Measurements from ENCODE around the gene MYEOV.

DNA sequence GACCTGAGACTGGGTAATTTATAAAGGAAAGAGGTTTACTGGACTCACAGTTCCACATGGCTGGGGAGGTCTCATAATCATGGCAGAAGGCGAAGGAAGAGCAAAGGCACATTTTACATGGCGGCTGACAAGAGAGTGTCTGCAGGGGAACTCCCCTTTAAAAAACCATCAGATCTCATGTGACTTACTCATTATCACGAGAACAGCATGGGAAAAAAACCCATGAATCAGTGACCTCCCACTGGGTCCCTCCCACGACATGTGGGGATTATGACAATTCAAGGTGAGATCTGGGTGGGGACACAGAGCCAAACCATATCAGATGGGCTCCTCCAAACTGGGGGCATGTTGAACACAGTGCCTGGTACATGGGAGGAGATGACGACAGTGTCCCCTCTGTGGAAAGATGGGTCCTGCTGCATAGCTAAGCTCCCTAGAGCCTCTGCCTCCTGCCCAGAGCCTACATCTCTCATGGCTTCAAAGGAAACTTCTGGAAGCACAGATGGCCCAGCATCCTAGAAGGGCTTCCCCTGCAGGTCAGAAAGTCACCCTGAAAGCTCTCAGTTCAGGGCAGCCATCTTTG is 46.1 kb downstream of the MYEOV start:
- TF ChIP-seq JUND (IDR thresholded peaks at IDR 0.05; ENCODE audit: borderline replicate concordance, low read depth, low read length): no peak
- no peak for TF ChIP-seq JUND (tag; IDR thresholded peaks at IDR 0.05; ENCODE audit: borderline replicate concordance, low read depth, low read length)
- no peak for TF ChIP-seq ETV6 (IDR thresholded peaks at IDR 0.05; ENCODE audit: borderline replicate concordance in 1 of 2, low read depth in 2 of 2, low read length in 1 of 2)
- TF ChIP-seq ETV6 (CRISPR knock-in tag; IDR thresholded peaks at IDR 0.05; ENCODE audit: borderline replicate concordance): no peak
- TF ChIP-seq POLR2A (conservative IDR thresholded peaks at IDR 0.05): no peak
- TF ChIP-seq MYC (IDR thresholded peaks at IDR 0.05; ENCODE audit: low read depth, low read length): no peak
- no peak for TF ChIP-seq MYC (CRISPR knock-in tag; IDR thresholded peaks at IDR 0.05; ENCODE audit: borderline replicate concordance, low read depth)
- TF ChIP-seq, protein P1, sequence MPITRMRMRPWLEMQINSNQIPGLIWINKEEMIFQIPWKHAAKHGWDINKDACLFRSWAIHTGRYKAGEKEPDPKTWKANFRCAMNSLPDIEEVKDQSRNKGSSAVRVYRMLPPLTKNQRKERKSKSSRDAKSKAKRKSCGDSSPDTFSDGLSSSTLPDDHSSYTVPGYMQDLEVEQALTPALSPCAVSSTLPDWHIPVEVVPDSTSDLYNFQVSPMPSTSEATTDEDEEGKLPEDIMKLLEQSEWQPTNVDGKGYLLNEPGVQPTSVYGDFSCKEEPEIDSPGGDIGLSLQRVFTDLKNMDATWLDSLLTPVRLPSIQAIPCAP (CRISPR knock-in tag; IDR thresholded peaks at IDR 0.05; ENCODE audit: borderline replicate concordance): no peak
- no peak for TF ChIP-seq ESRRA (IDR thresholded peaks at IDR 0.05; ENCODE audit: borderline replicate concordance, low read depth)
- TF ChIP-seq, protein P2, sequence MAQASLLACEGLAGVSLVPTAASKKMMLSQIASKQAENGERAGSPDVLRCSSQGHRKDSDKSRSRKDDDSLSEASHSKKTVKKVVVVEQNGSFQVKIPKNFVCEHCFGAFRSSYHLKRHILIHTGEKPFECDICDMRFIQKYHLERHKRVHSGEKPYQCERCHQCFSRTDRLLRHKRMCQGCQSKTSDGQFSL (CRISPR knock-in tag; IDR thresholded peaks at IDR 0.05): no peak
- TF ChIP-seq, protein P2 (tag; IDR thresholded peaks at IDR 0.05): no peak
- TF ChIP-seq, protein P3, sequence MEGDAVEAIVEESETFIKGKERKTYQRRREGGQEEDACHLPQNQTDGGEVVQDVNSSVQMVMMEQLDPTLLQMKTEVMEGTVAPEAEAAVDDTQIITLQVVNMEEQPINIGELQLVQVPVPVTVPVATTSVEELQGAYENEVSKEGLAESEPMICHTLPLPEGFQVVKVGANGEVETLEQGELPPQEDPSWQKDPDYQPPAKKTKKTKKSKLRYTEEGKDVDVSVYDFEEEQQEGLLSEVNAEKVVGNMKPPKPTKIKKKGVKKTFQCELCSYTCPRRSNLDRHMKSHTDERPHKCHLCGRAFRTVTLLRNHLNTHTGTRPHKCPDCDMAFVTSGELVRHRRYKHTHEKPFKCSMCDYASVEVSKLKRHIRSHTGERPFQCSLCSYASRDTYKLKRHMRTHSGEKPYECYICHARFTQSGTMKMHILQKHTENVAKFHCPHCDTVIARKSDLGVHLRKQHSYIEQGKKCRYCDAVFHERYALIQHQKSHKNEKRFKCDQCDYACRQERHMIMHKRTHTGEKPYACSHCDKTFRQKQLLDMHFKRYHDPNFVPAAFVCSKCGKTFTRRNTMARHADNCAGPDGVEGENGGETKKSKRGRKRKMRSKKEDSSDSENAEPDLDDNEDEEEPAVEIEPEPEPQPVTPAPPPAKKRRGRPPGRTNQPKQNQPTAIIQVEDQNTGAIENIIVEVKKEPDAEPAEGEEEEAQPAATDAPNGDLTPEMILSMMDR (IDR thresholded peaks at IDR 0.05 in 2 of 3, conservative IDR thresholded peaks at IDR 0.05 in 1 of 3; ENCODE audit: insufficient read depth in 2 of 3, low read depth in 1 of 3, low read length in 3 of 3): no peak
- TF ChIP-seq, protein P4, sequence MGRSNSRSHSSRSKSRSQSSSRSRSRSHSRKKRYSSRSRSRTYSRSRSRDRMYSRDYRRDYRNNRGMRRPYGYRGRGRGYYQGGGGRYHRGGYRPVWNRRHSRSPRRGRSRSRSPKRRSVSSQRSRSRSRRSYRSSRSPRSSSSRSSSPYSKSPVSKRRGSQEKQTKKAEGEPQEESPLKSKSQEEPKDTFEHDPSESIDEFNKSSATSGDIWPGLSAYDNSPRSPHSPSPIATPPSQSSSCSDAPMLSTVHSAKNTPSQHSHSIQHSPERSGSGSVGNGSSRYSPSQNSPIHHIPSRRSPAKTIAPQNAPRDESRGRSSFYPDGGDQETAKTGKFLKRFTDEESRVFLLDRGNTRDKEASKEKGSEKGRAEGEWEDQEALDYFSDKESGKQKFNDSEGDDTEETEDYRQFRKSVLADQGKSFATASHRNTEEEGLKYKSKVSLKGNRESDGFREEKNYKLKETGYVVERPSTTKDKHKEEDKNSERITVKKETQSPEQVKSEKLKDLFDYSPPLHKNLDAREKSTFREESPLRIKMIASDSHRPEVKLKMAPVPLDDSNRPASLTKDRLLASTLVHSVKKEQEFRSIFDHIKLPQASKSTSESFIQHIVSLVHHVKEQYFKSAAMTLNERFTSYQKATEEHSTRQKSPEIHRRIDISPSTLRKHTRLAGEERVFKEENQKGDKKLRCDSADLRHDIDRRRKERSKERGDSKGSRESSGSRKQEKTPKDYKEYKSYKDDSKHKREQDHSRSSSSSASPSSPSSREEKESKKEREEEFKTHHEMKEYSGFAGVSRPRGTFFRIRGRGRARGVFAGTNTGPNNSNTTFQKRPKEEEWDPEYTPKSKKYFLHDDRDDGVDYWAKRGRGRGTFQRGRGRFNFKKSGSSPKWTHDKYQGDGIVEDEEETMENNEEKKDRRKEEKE (IDR thresholded peaks at IDR 0.05; ENCODE audit: borderline replicate concordance in 1 of 2, control insufficient read depth in 1 of 2, low read depth in 2 of 2, low read length in 1 of 2): no peak
- no peak for TF ChIP-seq ZBTB1 (CRISPR knock-in tag; IDR thresholded peaks at IDR 0.05; ENCODE audit: borderline replicate concordance, low read depth)
- TF ChIP-seq, protein P5, sequence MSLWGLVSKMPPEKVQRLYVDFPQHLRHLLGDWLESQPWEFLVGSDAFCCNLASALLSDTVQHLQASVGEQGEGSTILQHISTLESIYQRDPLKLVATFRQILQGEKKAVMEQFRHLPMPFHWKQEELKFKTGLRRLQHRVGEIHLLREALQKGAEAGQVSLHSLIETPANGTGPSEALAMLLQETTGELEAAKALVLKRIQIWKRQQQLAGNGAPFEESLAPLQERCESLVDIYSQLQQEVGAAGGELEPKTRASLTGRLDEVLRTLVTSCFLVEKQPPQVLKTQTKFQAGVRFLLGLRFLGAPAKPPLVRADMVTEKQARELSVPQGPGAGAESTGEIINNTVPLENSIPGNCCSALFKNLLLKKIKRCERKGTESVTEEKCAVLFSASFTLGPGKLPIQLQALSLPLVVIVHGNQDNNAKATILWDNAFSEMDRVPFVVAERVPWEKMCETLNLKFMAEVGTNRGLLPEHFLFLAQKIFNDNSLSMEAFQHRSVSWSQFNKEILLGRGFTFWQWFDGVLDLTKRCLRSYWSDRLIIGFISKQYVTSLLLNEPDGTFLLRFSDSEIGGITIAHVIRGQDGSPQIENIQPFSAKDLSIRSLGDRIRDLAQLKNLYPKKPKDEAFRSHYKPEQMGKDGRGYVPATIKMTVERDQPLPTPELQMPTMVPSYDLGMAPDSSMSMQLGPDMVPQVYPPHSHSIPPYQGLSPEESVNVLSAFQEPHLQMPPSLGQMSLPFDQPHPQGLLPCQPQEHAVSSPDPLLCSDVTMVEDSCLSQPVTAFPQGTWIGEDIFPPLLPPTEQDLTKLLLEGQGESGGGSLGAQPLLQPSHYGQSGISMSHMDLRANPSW (CRISPR knock-in tag; IDR thresholded peaks at IDR 0.05): no peak
- TF ChIP-seq GABPB2 (CRISPR knock-in tag; conservative IDR thresholded peaks at IDR 0.05): no peak

Data from K562 (cell line).